Fibroblast of pulmonary artery (primary cell): ENCODE results near the gene SLC37A2.

Experiments
- DNase-seq: peaks from one replicate; pipeline ENCODE4 v3.0.0-alpha.2; 2010; ENCODE audit warnings: low read depth
- H3K4me3 ChIP-seq: replicated peaks from 2 replicates; pipeline ENCODE4 v1.5.1; 2011; ENCODE audit warnings: low read depth, mild to moderate bottlenecking, control low read depth, low read length, moderate library complexity
- TF ChIP-seq, protein P1 (sequence below): IDR thresholded peaks from 2 replicates; pipeline ENCODE4 v1.5.1; 2011; ENCODE audit warnings: mild to moderate bottlenecking, control low read depth, low read length, inconsistent platforms; ENCODE audit errors: missing control alignments

Gene SLC37A2

GRCh38 chr11:125108469-125108868 is 45.4 kb downstream of the SLC37A2 start:
- H3K4me3 ChIP-seq, result no peak overlapping the region
- TF ChIP-seq, protein P1, sequence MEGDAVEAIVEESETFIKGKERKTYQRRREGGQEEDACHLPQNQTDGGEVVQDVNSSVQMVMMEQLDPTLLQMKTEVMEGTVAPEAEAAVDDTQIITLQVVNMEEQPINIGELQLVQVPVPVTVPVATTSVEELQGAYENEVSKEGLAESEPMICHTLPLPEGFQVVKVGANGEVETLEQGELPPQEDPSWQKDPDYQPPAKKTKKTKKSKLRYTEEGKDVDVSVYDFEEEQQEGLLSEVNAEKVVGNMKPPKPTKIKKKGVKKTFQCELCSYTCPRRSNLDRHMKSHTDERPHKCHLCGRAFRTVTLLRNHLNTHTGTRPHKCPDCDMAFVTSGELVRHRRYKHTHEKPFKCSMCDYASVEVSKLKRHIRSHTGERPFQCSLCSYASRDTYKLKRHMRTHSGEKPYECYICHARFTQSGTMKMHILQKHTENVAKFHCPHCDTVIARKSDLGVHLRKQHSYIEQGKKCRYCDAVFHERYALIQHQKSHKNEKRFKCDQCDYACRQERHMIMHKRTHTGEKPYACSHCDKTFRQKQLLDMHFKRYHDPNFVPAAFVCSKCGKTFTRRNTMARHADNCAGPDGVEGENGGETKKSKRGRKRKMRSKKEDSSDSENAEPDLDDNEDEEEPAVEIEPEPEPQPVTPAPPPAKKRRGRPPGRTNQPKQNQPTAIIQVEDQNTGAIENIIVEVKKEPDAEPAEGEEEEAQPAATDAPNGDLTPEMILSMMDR, result no peak
- DNase-seq, result no peak

- TF ChIP-seq, protein P1, result no peak
- H3K4me3 ChIP-seq, result peak overlapping the region; percentile 87
- no peak for DNase-seq
Observed at GRCh38 chr11:125110506-125110905, 47.4 kb downstream of the SLC37A2 start.

- H3K4me3 ChIP-seq, result peak overlapping the region; percentile 87
- DNase-seq, result no peak
- TF ChIP-seq, protein P1, result no peak
Observed at GRCh38 chr11:125111001-125111342, 47.9 kb downstream of the SLC37A2 start.

DNA sequence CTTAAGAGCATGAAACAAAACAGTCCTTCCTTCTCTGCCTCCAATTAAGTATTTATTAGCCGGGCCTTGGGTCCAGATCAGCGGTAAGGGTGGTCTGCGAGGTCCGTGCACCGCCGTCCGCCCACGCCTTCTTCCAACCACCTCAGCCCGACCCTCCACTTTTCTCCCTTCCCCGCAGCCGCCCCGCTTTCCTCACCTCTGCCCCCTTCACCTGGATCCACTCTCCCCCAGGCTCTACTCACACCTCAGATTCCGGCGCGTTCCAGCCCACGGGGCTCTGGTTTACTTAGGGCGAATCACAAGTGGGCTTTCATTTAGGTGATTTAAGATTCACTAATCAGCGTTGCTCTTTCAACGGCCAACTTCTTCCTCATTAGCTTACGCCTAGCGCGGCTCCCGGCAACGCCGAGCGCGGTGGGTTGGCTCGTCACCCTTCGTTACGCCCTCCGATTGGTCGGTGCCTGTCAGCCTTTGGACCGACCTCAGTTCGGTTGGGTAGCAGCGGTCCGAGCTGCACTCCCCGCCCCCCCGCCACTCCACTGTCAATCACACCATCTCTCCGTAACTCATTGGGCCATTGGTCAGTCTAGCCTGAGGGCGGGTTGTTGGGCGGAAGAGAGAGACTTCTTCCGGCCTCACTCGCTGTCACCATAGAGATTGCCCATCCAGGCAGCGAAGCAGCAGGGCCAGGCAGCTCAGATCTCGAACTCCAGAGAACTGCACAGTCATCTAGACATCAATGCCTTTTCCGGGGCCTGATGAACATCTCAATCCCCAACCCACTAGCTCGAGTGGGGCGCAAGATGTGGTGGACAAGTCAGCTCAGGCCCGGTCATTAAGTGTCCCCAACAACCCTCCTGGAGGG is 48.5 kb downstream of the SLC37A2 start, which contains the start of gene TMEM218:
Gene TMEM218, minus strand, starts transcription at position 284 of the 865 bp plus-strand sequence. CDS start 9,385 bp downstream, outside the sequence.
- TF ChIP-seq, protein P1, result no peak
- H3K4me3 ChIP-seq, result peak within 1 kb of the TSS; percentile 87
- DNase-seq, result peak; percentile 100

DNA sequence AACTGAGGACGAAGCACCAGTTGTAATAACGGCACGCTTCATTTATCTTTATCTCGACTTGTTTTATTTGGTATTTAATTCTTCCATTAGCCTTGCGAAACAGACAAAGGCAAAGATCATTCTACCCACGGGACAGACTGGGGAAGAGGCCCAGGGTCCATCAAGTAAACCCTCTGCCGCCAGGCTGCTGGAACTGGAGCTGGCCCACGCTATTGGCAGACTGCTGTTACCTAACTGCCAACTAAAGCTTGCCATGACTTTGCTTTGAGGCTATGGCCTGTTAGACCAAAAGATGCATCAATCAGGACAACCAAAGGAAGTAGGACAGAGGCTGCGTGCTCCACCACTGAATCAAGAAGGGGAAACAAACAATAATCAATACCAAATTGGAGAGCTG is 49.1 kb downstream of the SLC37A2 start:
- TF ChIP-seq, protein P1, result no peak
- no peak for DNase-seq
- peak overlapping the region; percentile 47 for H3K4me3 ChIP-seq

- H3K4me3 ChIP-seq, result no peak overlapping the region
- DNase-seq, result no peak
- TF ChIP-seq, protein P1, result peak; percentile 34
Observed at GRCh38 chr11:125114518-125114917, 51.4 kb downstream of the SLC37A2 start.
